ENCODE results near the gene GFM1.

DNA sequence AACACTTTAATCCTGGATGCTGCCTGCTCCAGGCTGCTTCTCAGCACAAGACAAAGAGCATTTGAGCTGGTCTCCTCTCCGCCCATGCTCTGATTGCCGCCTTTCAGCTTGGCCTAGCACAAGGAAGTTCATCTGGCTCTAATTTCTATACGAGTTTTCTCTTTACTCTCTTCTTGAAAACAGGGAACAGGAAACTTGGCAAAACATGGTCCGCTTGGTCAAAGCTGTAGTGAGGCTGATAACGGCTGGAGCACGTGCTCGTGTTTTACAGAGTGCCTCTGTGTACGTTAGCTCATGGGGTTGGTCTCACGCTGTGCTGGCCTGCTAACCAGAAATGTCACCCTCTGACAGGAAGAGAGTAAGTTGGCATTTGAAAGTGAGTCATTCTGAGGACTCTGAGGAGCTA lies 68.8 kb downstream of the GFM1 start:
- no peak for TF ChIP-seq E2F1 (CRISPR knock-in tag; IDR thresholded peaks at IDR 0.05)
- no peak for TF ChIP-seq CTCF (IDR thresholded peaks at IDR 0.05)
- no peak for TF ChIP-seq GRHL2 (CRISPR knock-in tag; IDR thresholded peaks at IDR 0.05; ENCODE audit: insufficient replicate concordance, severe bottlenecking)
- no peak for TF ChIP-seq SP1 (CRISPR knock-in tag; conservative IDR thresholded peaks at IDR 0.05)
- TF ChIP-seq MXD4 (CRISPR knock-in tag; IDR thresholded peaks at IDR 0.05; ENCODE audit: borderline replicate concordance): no peak
- no peak for TF ChIP-seq CREM (CRISPR knock-in tag; IDR thresholded peaks at IDR 0.05)
- no peak for TF ChIP-seq SMAD3 (CRISPR knock-in tag; IDR thresholded peaks at IDR 0.05; ENCODE audit: borderline replicate concordance)
- TF ChIP-seq, protein P1, sequence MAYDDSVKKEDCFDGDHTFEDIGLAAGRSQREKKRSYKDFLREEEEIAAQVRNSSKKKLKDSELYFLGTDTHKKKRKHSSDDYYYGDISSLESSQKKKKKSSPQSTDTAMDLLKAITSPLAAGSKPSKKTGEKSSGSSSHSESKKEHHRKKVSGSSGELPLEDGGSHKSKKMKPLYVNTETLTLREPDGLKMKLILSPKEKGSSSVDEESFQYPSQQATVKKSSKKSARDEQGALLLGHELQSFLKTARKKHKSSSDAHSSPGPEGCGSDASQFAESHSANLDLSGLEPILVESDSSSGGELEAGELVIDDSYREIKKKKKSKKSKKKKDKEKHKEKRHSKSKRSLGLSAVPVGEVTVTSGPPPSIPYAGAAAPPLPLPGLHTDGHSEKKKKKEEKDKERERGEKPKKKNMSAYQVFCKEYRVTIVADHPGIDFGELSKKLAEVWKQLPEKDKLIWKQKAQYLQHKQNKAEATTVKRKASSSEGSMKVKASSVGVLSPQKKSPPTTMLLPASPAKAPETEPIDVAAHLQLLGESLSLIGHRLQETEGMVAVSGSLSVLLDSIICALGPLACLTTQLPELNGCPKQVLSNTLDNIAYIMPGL (CRISPR knock-in tag; IDR thresholded peaks at IDR 0.05): no peak
- TF ChIP-seq E2F5 (CRISPR knock-in tag; IDR thresholded peaks at IDR 0.05): no peak
- no peak for TF ChIP-seq NR3C1 (CRISPR knock-in tag; conservative IDR thresholded peaks at IDR 0.05; ENCODE audit: low read depth)
